H1 (cell line): ENCODE measurements around the gene MAP2K5. TPM values are rescaled to one million over a fixed set of nuclear protein-coding genes. Genes with fewer than 3 reads are reported as not detected.

ENCODE experiments used
- CTCF ChIA-PET: fragments of 300-600 bp; sonication (Branson Sonifier 250); formaldehyde crosslinking; loops from one replicate; lab custom pipeline; 2021; ENCODE audit not compliant: partially characterized antibody; lab: Charles Lee
- POLR2A ChIA-PET: fragments of 300-600 bp; sonication (Branson Sonifier 250); formaldehyde crosslinking; loops from one replicate; lab custom pipeline; 2021; ENCODE audit warnings: inconsistent platforms; ENCODE audit not compliant: partially characterized antibody; lab: Charles Lee
- DNase-seq, 2 experiments: peaks; one replicate each; pipeline versions ENCODE4 v3.0.0 to v3.0.0-alpha.2; 2010 to 2022; ENCODE audit warnings: low spot score in 2 of 2, low read depth in 1 of 2, mixed read lengths in 1 of 2
- FAIRE-seq: peaks from 2 replicates; lab custom pipeline; 2011; peaks lifted over from hg19 to GRCh38; lab: Jason Lieb, UNC
- H2AFZ ChIP-seq: 2 replicates; pipeline ENCODE4 v1.8.1; 2012; ENCODE audit warnings: low read length, inconsistent platforms
- H2AK5ac ChIP-seq: 2 replicates; pipeline ENCODE4 v1.6.1; 2013; ENCODE audit warnings: low read depth, low read length
- H2BK120ac ChIP-seq: replicated peaks from 2 replicates; pipeline ENCODE3; 2013; ENCODE audit warnings: low read depth, low read length, inconsistent platforms
- H2BK12ac ChIP-seq: 2 replicates; pipeline ENCODE4 v1.6.1; 2013; ENCODE audit warnings: low read depth, low read length
- H2BK15ac ChIP-seq: 2 replicates; pipeline ENCODE4 v1.6.1; 2013; ENCODE audit warnings: low read length
- H2BK20ac ChIP-seq: 2 replicates; pipeline ENCODE4 v1.6.1; 2013; ENCODE audit warnings: low read length
- H2BK5ac ChIP-seq: 2 replicates; pipeline ENCODE4 v1.6.1; 2013; ENCODE audit warnings: low read depth, low read length
- H3K14ac ChIP-seq: 2 replicates; pipeline ENCODE4 v1.6.1; 2013; ENCODE audit warnings: inconsistent platforms; ENCODE audit not compliant: insufficient read length
- H3K18ac ChIP-seq: 2 replicates; pipeline ENCODE4 v1.6.1; 2013; ENCODE audit warnings: low read length; ENCODE audit errors: extremely low read depth
- H3K23ac ChIP-seq: 2 replicates; pipeline ENCODE4 v1.6.1; 2013; ENCODE audit warnings: inconsistent platforms; ENCODE audit not compliant: insufficient read length
- H3K23me2 ChIP-seq: 2 replicates; pipeline ENCODE4 v1.6.1; 2013; ENCODE audit warnings: low read depth, low read length
- H3K27ac ChIP-seq: 2 replicates; pipeline ENCODE4 v1.6.1; 2011; ENCODE audit warnings: low read depth, low read length, inconsistent platforms
- H3K27me3 ChIP-seq, 4 experiments: replicated peaks in 1 of 4; 1 replicate in 1 of 4; 2 replicates in 3 of 4; pipeline versions ENCODE4 v1.6.1 to v1.8.1; 2011 to 2013; ENCODE audit warnings: low read length in 3 of 4, mild to moderate bottlenecking in 3 of 4, inconsistent platforms in 2 of 4, mixed read lengths in 2 of 4, moderate library complexity in 1 of 4; ENCODE audit not compliant: control insufficient read depth in 3 of 4, insufficient read depth in 3 of 4; ENCODE audit errors: extremely low read depth in 1 of 4
- H3K36me3 ChIP-seq, 4 experiments: 2 replicates each; pipeline versions ENCODE4 v1.6.1 to v1.8.1; 2011 to 2013; ENCODE audit warnings: mild to moderate bottlenecking in 4 of 4, low read length in 3 of 4, moderate library complexity in 2 of 4, control low read depth in 1 of 4, inconsistent platforms in 1 of 4; ENCODE audit not compliant: insufficient read depth in 4 of 4, control insufficient read depth in 2 of 4
- H3K4ac ChIP-seq: replicated peaks from 2 replicates; pipeline ENCODE3; 2013; ENCODE audit warnings: low read length, low read depth, mixed read lengths, inconsistent platforms; ENCODE audit not compliant: insufficient read length
- H3K4me1 ChIP-seq, 4 experiments: replicated peaks in 1 of 4; 1 replicate in 1 of 4; 2 replicates in 3 of 4; pipeline versions ENCODE4 v1.6.1 to v1.8.1; 2011 to 2013; ENCODE audit warnings: low read length in 3 of 4, inconsistent platforms in 2 of 4, mixed read lengths in 1 of 4; ENCODE audit not compliant: insufficient read depth in 4 of 4, control insufficient read depth in 3 of 4
- H3K4me2 ChIP-seq, 2 experiments: 2 replicates each; pipeline versions ENCODE4 v1.6.1 to v1.8.1; 2011 to 2013; ENCODE audit warnings: low read depth in 2 of 2, low read length in 2 of 2, control low read depth in 1 of 2, inconsistent platforms in 1 of 2, mild to moderate bottlenecking in 1 of 2; ENCODE audit not compliant: insufficient read depth in 1 of 2
- H3K4me3 ChIP-seq, 4 experiments: fragments of 200-600, 300-600 bp in 1 of 4; sonication (generic), shearing (Covaris generic), sonication (Bioruptor Twin) in 1 of 4; 2 replicates each; pipeline versions ENCODE4 v1.5.1 to v1.8.1; 2011 to 2016; ENCODE audit warnings: low read length in 4 of 4, low read depth in 3 of 4, control low read depth in 2 of 4, inconsistent platforms in 2 of 4, mild to moderate bottlenecking in 2 of 4, mixed read lengths in 1 of 4, moderate library complexity in 1 of 4; ENCODE audit not compliant: insufficient read depth in 2 of 4; ENCODE audit errors: extremely low read depth in 1 of 4
- H3K56ac ChIP-seq: replicated peaks from 2 replicates; pipeline ENCODE3; 2013; ENCODE audit warnings: low read depth, mild to moderate bottlenecking, mixed read lengths, low read length, inconsistent platforms; ENCODE audit not compliant: insufficient read length
- H3K79me1 ChIP-seq: 2 replicates; pipeline ENCODE4 v1.6.1; 2013; ENCODE audit warnings: low read depth, low read length, control low read depth
- H3K79me2 ChIP-seq, 2 experiments: 2 replicates each; pipeline versions ENCODE4 v1.6.1 to v1.8.1; 2012 to 2013; ENCODE audit warnings: low read length in 2 of 2, mild to moderate bottlenecking in 2 of 2, inconsistent platforms in 1 of 2; ENCODE audit not compliant: insufficient read depth in 2 of 2, control insufficient read depth in 1 of 2
- H3K9ac ChIP-seq, 4 experiments: replicated peaks in 1 of 4; 1 replicate in 1 of 4; 2 replicates in 3 of 4; pipeline versions ENCODE4 v1.6.1 to v1.8.1; 2011 to 2013; ENCODE audit warnings: low read depth in 3 of 4, low read length in 3 of 4, control low read depth in 2 of 4, mild to moderate bottlenecking in 2 of 4, moderate library complexity in 2 of 4, inconsistent platforms in 1 of 4; ENCODE audit errors: extremely low read depth in 1 of 4
- H3K9me3 ChIP-seq, 2 experiments: 2 replicates each; pipeline versions ENCODE4 v1.6.1 to v1.8.1; 2012 to 2013; ENCODE audit warnings: mild to moderate bottlenecking in 2 of 2, moderate library complexity in 2 of 2, control low read depth in 1 of 2, inconsistent platforms in 1 of 2, low read depth in 1 of 2, low read length in 1 of 2, mixed read lengths in 1 of 2; ENCODE audit not compliant: insufficient read depth in 2 of 2
- H4K20me1 ChIP-seq, 2 experiments: replicated peaks in 1 of 2; 2 replicates each; pipeline versions ENCODE3 to v1.8.1; 2011 to 2013; ENCODE audit warnings: inconsistent platforms in 2 of 2, low read length in 2 of 2, mild to moderate bottlenecking in 1 of 2; ENCODE audit not compliant: insufficient read depth in 2 of 2, control insufficient read depth in 1 of 2
- H4K5ac ChIP-seq: 2 replicates; pipeline ENCODE4 v1.6.1; 2013; ENCODE audit warnings: low read length, low read depth, mixed read lengths, inconsistent platforms; ENCODE audit not compliant: insufficient read length
- H4K8ac ChIP-seq: 2 replicates; pipeline ENCODE4 v1.8.0; 2013; ENCODE audit warnings: mild to moderate bottlenecking, moderate library complexity, low read length, inconsistent platforms; ENCODE audit not compliant: insufficient read depth; ENCODE audit errors: extremely low read depth
- H4K91ac ChIP-seq: replicated peaks from 2 replicates; pipeline ENCODE3; 2013; ENCODE audit warnings: low read length, mixed read lengths, inconsistent platforms; ENCODE audit not compliant: insufficient read length
- ASH2L ChIP-seq: fragments of 200-600, 300-600 bp; sonication (generic); IDR thresholded peaks from one replicate; pipeline ENCODE4 v1.7.1; 2017; ENCODE audit warnings: low read length
- CHD2 ChIP-seq: IDR thresholded peaks from 2 replicates; pipeline ENCODE4 v1.6.1; 2012; ENCODE audit warnings: low read length, improper control_type of control experiment
- RAD21 ChIP-seq, 2 experiments: IDR thresholded peaks in 1 of 2; conservative IDR thresholded peaks in 1 of 2; 2 replicates each; pipeline ENCODE4 v1.6.1; 2011; ENCODE audit warnings: low read depth in 2 of 2, low read length in 2 of 2, improper control_type of control experiment in 1 of 2, inconsistent platforms in 1 of 2, mild to moderate bottlenecking in 1 of 2, moderate library complexity in 1 of 2
- SIN3A ChIP-seq, 2 experiments: IDR thresholded peaks in 1 of 2; conservative IDR thresholded peaks in 1 of 2; 2 replicates each; pipeline ENCODE4 v1.6.1; 2011 to 2012; ENCODE audit warnings: low read length in 2 of 2, improper control_type of control experiment in 1 of 2, low read depth in 1 of 2, mild to moderate bottlenecking in 1 of 2
- SP1 ChIP-seq: IDR thresholded peaks from 2 replicates; pipeline ENCODE4 v1.6.1; 2011; ENCODE audit warnings: low read depth, low read length
- SUZ12 ChIP-seq: fragments of 200-600 bp; sonication (generic); IDR thresholded peaks from 2 replicates; pipeline ENCODE4 v1.6.1; 2012; ENCODE audit warnings: mild to moderate bottlenecking, inconsistent platforms, low read length, moderate library complexity, mixed read lengths
- TAF7 ChIP-seq: optimal IDR thresholded peaks from 2 replicates; pipeline ENCODE3; 2011; ENCODE audit warnings: low read depth, mild to moderate bottlenecking, inconsistent platforms, low read length, moderate library complexity, borderline replicate concordance
- TBP ChIP-seq: IDR thresholded peaks from 2 replicates; pipeline ENCODE4 v1.6.1; 2011; ENCODE audit warnings: low read depth, low read length, improper control_type of control experiment
- TCF12 ChIP-seq: IDR thresholded peaks from 2 replicates; pipeline ENCODE4 v1.6.1; 2011; ENCODE audit warnings: low read depth, mild to moderate bottlenecking, low read length
- WGBS, 2 experiments: shearing (Covaris generic) in 1 of 2; methylation state at CpG; one replicate each; pipeline versions ENCODE4 v1.1.6 to v1.1.7; 2013 to 2015; ENCODE audit warnings: low lambda C conversion rate in 2 of 2, mixed read lengths in 2 of 2, inconsistent platforms in 1 of 2, low coverage in 1 of 2, missing lambda C conversion rate in 1 of 2; ENCODE audit not compliant: insufficient replicate concordance in 2 of 2, insufficient coverage in 1 of 2, insufficient read length in 1 of 2; ENCODE audit errors: extremely low coverage in 1 of 2, missing lambda C conversion rate in 1 of 2; 5-methylcytosine and 5-hydroxymethylcytosine counted together
- polyA plus RNA-seq, 7 experiments: library from polyadenylated mRNA; depleted of rRNA in 3 of 7; stranded (reverse) in 5 of 7; unstranded in 2 of 7; fragments of >200 nt in 5 of 7; fragments of 200-250 nt in 2 of 7; gene quantifications; 1 replicate in 5 of 7; 2 replicates in 1 of 7; 4 replicates in 1 of 7; pipeline versions ENCODE4 v1.2.1 to v1.2.3, GENCODE V29; 2011 to 2013; ENCODE audit warnings: missing spikeins in 2 of 7, mixed read lengths in 2 of 7
- total RNA-seq: library from RNA; stranded (reverse); fragmentation: NEBNext Ultra II Directional; extraction: Animal tissue kit (Norgen Biotek cat#: 25700); gene quantifications from 2 replicates; pipeline ENCODE4 v1.2.1, GENCODE V29; 2021
- TF ChIP-seq, protein P1 (sequence below), 3 experiments: IDR thresholded peaks; 1 replicate in 2 of 3; 2 replicates in 1 of 3; pipeline versions ENCODE4 v1.5.1 to v1.6.1; 2011; ENCODE audit warnings: low read length in 3 of 3, mild to moderate bottlenecking in 3 of 3, inconsistent platforms in 2 of 3, low read depth in 1 of 3, moderate library complexity in 1 of 3; ENCODE audit not compliant: insufficient read depth in 1 of 3; ENCODE audit errors: control extremely low read depth in 1 of 3

MAP2K5 gene
- total and polyA plus RNA-seq, 2 of the 8 experiments (the other 6 are each of a cell fraction or from before 2014, with no cell fraction given), result 4.4 to 15.8 TPM

DNA sequence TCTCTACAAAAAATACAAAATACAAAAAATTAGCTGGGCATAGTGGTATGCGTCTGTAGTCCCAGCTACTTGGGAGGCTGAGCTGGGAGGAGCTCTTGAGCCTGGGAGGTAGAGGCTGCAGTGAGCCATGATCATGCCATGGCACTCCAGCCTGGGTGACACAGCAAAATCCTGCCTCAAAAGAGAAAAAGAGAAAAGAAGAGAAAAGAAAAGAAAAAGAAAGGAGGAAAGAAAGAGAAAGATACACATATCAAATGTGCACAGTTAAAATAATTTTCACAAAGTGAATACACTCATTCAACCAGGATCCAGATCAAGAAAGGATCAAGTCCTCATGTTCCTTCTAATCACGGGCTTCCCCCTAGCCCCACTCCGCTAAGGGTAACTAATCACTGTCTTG is 27.4 kb upstream of the MAP2K5 start:
- Histone ChIP-seq H3K79me2 (no peaks in the 10 kb centered on the region), H3K9ac (no peak overlapping the region), H2BK20ac (no peak overlapping the region), H2BK120ac (no peak overlapping the region), H2BK5ac (no peak overlapping the region), H3K79me1 (no peaks in the 10 kb centered on the region), H3K27me3 (no peaks in the 10 kb centered on the region), H4K5ac (no peak overlapping the region), H3K9me3 (no peaks in the 10 kb centered on the region), H3K4ac (no peak overlapping the region), H3K36me3 (no peaks in the 10 kb centered on the region), H3K14ac (no peak overlapping the region), H4K20me1 (no peaks in the 10 kb centered on the region), H3K4me2 (no peak overlapping the region), H3K27ac (no peak overlapping the region), H3K23ac (no peak overlapping the region), H2AFZ (no peak overlapping the region), H2BK12ac (no peak overlapping the region), H3K18ac (no peak overlapping the region), H2AK5ac (no peak overlapping the region), H4K91ac (no peak overlapping the region), H3K4me3 (no peak overlapping the region), H3K4me1 (no peaks in the 10 kb centered on the region), H2BK15ac (no peak overlapping the region), H3K56ac (no peak overlapping the region), H4K8ac (no peak overlapping the region), H3K23me2 (no peaks in the 10 kb centered on the region)
- WGBS, 2 experiments, result 100% methylated on average over 3 of the region's 3 CpGs; no CpG with 5 or more reads in 1 of the 2 experiments
- no peak for FAIRE-seq
- DNase-seq, result no peak
- ChIA-PET CTCF (interaction anchor here (0.7 to 1.2 kb wide), 2 partner anchors 129 to 717 kb away, joined by 3 to 5 read pairs; no protein-coding TSS in a partner anchor), POLR2A (no interaction called here)
- TF ChIP-seq SIN3A (conservative IDR thresholded peaks at IDR 0.05 in 1 of 2, IDR thresholded peaks at IDR 0.05 in 1 of 2; ENCODE audit: low read depth in 1 of 2, low read length in 2 of 2) (no peak), RAD21 (IDR thresholded peaks at IDR 0.05 in 1 of 2, conservative IDR thresholded peaks at IDR 0.05 in 1 of 2; ENCODE audit: low read depth in 2 of 2, low read length in 2 of 2) (no peak), TAF7 (no peak), TBP (no peak), ASH2L (no peak), TCF12 (no peak), CHD2 (no peak), SP1 (no peak), SUZ12 (no peak)
- TF ChIP-seq, protein P1, sequence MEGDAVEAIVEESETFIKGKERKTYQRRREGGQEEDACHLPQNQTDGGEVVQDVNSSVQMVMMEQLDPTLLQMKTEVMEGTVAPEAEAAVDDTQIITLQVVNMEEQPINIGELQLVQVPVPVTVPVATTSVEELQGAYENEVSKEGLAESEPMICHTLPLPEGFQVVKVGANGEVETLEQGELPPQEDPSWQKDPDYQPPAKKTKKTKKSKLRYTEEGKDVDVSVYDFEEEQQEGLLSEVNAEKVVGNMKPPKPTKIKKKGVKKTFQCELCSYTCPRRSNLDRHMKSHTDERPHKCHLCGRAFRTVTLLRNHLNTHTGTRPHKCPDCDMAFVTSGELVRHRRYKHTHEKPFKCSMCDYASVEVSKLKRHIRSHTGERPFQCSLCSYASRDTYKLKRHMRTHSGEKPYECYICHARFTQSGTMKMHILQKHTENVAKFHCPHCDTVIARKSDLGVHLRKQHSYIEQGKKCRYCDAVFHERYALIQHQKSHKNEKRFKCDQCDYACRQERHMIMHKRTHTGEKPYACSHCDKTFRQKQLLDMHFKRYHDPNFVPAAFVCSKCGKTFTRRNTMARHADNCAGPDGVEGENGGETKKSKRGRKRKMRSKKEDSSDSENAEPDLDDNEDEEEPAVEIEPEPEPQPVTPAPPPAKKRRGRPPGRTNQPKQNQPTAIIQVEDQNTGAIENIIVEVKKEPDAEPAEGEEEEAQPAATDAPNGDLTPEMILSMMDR (IDR thresholded peaks at IDR 0.05; ENCODE audit: control extremely low read depth in 1 of 3, insufficient read depth in 1 of 3, low read depth in 1 of 3, low read length in 3 of 3), result no peak
